ENCODE data around the gene RBM33.

RBM33 gene

DNA sequence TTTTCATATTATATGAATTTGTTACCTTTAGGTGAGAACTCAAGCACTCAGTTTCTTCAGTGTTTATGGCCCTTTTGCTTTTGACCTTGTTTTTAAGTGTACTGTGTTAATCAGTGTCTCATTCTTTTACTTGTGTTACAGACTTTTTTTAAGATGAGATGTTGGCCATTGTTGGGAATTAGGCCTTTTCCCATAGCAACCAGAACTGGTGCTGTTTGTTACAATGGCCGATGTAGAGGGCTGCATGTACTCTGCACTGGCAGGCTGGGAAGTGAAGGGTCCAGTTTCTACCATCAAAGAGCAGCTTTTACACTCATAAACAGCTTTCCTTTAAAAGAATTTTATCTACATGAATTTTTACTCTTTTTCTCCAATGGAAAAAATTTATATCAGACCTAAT, 102.7 kb downstream of the RBM33 start:
- H3K27ac ChIP-seq (ENCODE audit: poor library complexity, severe bottlenecking), result no peak overlapping the region
- H3K4me3 ChIP-seq (ENCODE audit: severe bottlenecking), result no peak overlapping the region
- no peaks in the 10 kb centered on the region for H3K9me3 ChIP-seq (ENCODE audit: severe bottlenecking)
- no peak for ATAC-seq (ENCODE audit: low read depth)
- DNase-seq (ENCODE audit: low spot score), result no peak
- H3K36me3 ChIP-seq (ENCODE audit: low read depth), result peaks cover 60% of the 10 kb centered on the region
- TF ChIP-seq, protein P1, sequence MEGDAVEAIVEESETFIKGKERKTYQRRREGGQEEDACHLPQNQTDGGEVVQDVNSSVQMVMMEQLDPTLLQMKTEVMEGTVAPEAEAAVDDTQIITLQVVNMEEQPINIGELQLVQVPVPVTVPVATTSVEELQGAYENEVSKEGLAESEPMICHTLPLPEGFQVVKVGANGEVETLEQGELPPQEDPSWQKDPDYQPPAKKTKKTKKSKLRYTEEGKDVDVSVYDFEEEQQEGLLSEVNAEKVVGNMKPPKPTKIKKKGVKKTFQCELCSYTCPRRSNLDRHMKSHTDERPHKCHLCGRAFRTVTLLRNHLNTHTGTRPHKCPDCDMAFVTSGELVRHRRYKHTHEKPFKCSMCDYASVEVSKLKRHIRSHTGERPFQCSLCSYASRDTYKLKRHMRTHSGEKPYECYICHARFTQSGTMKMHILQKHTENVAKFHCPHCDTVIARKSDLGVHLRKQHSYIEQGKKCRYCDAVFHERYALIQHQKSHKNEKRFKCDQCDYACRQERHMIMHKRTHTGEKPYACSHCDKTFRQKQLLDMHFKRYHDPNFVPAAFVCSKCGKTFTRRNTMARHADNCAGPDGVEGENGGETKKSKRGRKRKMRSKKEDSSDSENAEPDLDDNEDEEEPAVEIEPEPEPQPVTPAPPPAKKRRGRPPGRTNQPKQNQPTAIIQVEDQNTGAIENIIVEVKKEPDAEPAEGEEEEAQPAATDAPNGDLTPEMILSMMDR (IDR thresholded peaks at IDR 0.05; ENCODE audit: poor library complexity, severe bottlenecking), result no peak
- no peaks in the 10 kb centered on the region for H3K27me3 ChIP-seq (ENCODE audit: insufficient read depth, poor library complexity, severe bottlenecking)
- no peaks in the 10 kb centered on the region for H3K4me1 ChIP-seq (ENCODE audit: insufficient read depth, poor library complexity, severe bottlenecking)

DNA sequence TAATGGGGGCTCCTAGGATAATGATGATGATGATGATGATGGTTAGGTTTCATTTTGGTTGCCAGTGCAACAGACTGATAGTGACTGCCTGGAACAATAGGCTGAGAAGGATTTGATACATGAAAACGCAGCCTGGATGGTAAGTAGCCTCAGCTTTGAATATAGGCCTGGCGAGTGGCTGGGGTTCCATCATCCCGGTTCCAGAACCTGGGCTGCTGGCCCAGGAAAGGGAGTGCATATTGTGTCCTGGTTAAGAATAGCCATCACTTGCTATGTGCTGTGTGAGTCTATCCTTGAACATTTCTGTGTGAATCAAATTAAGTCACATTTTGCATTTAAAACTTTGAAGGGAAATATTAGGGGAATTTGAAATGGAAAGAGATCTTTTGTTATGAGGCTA, 105.1 kb downstream of the RBM33 start:
- Histone ChIP-seq H3K4me3 (ENCODE audit: severe bottlenecking) (no peak overlapping the region), H3K4me1 (ENCODE audit: insufficient read depth, poor library complexity, severe bottlenecking) (no peaks in the 10 kb centered on the region), H3K27me3 (ENCODE audit: insufficient read depth, poor library complexity, severe bottlenecking) (no peaks in the 10 kb centered on the region), H3K9me3 (ENCODE audit: severe bottlenecking) (no peaks in the 10 kb centered on the region), H3K36me3 (ENCODE audit: low read depth) (peaks cover 40% of the 10 kb centered on the region), H3K27ac (ENCODE audit: poor library complexity, severe bottlenecking) (no peak overlapping the region)
- ATAC-seq (ENCODE audit: low read depth) (no peak), DNase-seq (ENCODE audit: low spot score) (no peak)
- TF ChIP-seq, protein P1 (IDR thresholded peaks at IDR 0.05; ENCODE audit: poor library complexity, severe bottlenecking), result no peak

DNA sequence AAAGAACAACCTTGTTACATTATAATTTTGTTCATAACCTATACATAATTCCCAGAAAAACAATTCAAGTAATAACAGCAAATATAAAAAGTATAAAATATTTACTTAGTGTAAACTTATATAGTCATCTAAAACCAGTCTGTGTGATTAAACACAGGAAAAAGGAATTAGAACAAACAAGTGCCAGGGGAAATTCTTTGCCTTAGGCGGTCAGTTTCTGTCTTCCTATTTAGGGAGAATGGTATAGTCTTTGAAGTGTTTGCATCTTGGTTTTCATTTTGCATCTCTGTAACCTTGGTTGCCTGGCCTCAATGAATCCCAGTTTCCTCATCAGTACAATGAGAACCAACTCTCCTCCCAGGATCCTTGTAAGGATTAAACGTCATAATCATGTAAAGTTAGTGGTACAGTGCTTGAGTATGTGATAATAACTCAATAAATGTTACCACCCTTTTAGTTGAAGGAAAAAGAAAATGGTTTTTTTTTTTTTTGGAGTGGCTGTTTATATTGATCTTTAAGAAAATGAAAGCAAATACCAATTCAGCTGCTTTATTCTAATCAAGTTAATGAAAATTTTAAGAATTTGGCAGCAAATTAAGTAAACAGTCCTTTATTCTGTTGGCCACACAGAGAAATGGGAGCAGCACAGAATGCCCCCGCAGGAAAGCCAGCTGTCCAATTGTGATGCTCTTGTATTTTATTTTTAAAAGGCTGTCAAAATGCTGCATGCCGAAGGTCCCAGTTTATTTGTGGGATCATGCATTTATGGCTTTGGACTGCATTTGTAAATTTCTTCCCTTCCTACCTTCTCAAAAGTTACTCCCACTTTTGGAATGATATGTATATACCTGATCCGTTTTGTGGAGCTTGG, 106.0 kb downstream of the RBM33 start:
- Histone ChIP-seq H3K4me1 (ENCODE audit: insufficient read depth, poor library complexity, severe bottlenecking) (no peaks in the 10 kb centered on the region), H3K27ac (ENCODE audit: poor library complexity, severe bottlenecking) (no peak overlapping the region), H3K36me3 (ENCODE audit: low read depth) (peaks cover 31% of the 10 kb centered on the region), H3K9me3 (ENCODE audit: severe bottlenecking) (no peaks in the 10 kb centered on the region), H3K4me3 (ENCODE audit: severe bottlenecking) (no peak overlapping the region), H3K27me3 (ENCODE audit: insufficient read depth, poor library complexity, severe bottlenecking) (no peaks in the 10 kb centered on the region)
- no peak for DNase-seq (ENCODE audit: low spot score)
- ATAC-seq (ENCODE audit: low read depth), result no peak
- TF ChIP-seq, protein P1 (IDR thresholded peaks at IDR 0.05; ENCODE audit: poor library complexity, severe bottlenecking), result no peak

DNA sequence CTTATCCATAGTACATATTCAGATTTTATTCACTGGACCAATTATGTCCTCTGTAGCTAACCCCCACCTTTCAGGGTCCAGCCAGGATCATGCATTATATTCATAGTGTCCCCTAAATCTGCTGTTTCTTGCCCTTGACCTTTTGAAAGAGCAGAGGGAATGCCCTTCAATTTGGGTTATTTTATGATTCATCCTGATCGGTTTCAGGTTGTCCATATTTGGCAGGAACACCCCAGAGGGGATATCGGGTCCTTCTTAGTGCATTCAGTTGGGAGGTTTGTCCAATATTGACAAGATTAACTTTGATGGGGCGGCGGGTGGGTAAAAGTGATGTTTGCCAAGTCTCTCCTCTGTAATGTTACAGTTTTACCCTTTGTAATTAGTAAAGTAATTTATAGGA, 106.9 kb downstream of the RBM33 start:
- no peak overlapping the region for H3K27ac ChIP-seq (ENCODE audit: poor library complexity, severe bottlenecking)
- H3K27me3 ChIP-seq (ENCODE audit: insufficient read depth, poor library complexity, severe bottlenecking), result no peaks in the 10 kb centered on the region
- no peaks in the 10 kb centered on the region for H3K9me3 ChIP-seq (ENCODE audit: severe bottlenecking)
- no peaks in the 10 kb centered on the region for H3K4me1 ChIP-seq (ENCODE audit: insufficient read depth, poor library complexity, severe bottlenecking)
- H3K4me3 ChIP-seq (ENCODE audit: severe bottlenecking), result no peak overlapping the region
- ATAC-seq (ENCODE audit: low read depth), result no peak
- H3K36me3 ChIP-seq (ENCODE audit: low read depth), result peaks cover 22% of the 10 kb centered on the region
- DNase-seq (ENCODE audit: low spot score), result no peak
- TF ChIP-seq, protein P1 (IDR thresholded peaks at IDR 0.05; ENCODE audit: poor library complexity, severe bottlenecking), result no peak
